ENCODE results near the gene BRINP3. TPM values are rescaled to one million over a fixed set of nuclear protein-coding genes. Genes with fewer than 3 reads are reported as not detected.

BRINP3 gene
- polyA plus RNA-seq, 1 donor from 2014 or later: 7.7 TPM

DNA sequence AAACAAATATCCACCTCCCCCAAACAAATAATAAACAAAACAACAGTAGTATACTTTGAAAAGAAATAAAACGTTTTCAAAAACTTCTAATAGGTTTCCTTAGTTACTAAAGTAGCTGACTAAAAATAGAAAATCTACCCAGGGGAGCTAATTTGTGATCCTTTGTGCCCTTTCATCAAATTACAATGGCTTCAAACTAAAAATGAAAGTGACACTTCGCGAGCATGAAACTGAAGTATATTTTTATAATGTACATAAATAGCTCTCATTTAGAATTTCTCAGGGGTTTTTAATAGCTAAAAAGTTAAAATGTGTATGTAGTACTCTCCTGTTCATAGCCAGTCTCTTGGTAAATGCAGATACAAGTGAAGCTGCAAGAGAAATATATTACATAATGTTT is 78.4 kb downstream of the BRINP3 start:
- H2AFZ ChIP-seq (ENCODE audit: low read depth, low read length): no peak overlapping the region

DNA sequence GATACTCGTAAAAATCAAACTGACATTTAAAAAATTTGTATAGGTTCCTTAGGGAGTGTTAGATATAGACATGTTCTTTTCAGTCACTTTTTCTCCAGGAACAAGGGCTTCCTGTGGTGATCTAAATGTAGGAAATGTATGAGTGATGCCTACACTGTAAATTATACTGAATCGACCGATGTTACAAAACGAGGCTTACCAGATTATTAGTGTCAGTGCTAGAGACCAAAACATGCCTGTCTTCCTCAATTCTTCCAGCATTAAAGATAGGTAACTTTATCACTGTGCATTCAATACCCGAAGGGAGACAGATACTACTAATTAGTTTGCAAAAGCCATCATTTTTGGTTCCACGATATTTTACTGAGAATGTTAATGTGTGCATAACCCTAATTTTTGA is 86.1 kb downstream of the BRINP3 start:
- no peaks in the 10 kb centered on the region for H3F3A ChIP-seq (ENCODE audit: insufficient read depth, low read length, poor library complexity, severe bottlenecking)
- no peaks in the 10 kb centered on the region for H3K27me3 ChIP-seq (ENCODE audit: insufficient read depth, low read depth, low read length)
- no peaks in the 10 kb centered on the region for H3K36me3 ChIP-seq (ENCODE audit: insufficient read depth, low read length)
- H3K27ac ChIP-seq (ENCODE audit: low read length): no peak overlapping the region
- no peaks in the 10 kb centered on the region for H3K9me3 ChIP-seq (ENCODE audit: low read length)
- H3K9ac ChIP-seq (ENCODE audit: low read length): no peak overlapping the region
- TF ChIP-seq EP300 (conservative IDR thresholded peaks at IDR 0.05; ENCODE audit: poor library complexity, severe bottlenecking) (peak; percentile 89), POLR2AphosphoS5 (IDR thresholded peaks at IDR 0.05) (peak; percentile 90), TAF1 (IDR thresholded peaks at IDR 0.05; ENCODE audit: low read depth) (no peak)
- TF ChIP-seq, protein P1, sequence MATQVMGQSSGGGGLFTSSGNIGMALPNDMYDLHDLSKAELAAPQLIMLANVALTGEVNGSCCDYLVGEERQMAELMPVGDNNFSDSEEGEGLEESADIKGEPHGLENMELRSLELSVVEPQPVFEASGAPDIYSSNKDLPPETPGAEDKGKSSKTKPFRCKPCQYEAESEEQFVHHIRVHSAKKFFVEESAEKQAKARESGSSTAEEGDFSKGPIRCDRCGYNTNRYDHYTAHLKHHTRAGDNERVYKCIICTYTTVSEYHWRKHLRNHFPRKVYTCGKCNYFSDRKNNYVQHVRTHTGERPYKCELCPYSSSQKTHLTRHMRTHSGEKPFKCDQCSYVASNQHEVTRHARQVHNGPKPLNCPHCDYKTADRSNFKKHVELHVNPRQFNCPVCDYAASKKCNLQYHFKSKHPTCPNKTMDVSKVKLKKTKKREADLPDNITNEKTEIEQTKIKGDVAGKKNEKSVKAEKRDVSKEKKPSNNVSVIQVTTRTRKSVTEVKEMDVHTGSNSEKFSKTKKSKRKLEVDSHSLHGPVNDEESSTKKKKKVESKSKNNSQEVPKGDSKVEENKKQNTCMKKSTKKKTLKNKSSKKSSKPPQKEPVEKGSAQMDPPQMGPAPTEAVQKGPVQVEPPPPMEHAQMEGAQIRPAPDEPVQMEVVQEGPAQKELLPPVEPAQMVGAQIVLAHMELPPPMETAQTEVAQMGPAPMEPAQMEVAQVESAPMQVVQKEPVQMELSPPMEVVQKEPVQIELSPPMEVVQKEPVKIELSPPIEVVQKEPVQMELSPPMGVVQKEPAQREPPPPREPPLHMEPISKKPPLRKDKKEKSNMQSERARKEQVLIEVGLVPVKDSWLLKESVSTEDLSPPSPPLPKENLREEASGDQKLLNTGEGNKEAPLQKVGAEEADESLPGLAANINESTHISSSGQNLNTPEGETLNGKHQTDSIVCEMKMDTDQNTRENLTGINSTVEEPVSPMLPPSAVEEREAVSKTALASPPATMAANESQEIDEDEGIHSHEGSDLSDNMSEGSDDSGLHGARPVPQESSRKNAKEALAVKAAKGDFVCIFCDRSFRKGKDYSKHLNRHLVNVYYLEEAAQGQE (IDR thresholded peaks at IDR 0.05; ENCODE audit: borderline replicate concordance): no peak
- TF ChIP-seq, protein P2, sequence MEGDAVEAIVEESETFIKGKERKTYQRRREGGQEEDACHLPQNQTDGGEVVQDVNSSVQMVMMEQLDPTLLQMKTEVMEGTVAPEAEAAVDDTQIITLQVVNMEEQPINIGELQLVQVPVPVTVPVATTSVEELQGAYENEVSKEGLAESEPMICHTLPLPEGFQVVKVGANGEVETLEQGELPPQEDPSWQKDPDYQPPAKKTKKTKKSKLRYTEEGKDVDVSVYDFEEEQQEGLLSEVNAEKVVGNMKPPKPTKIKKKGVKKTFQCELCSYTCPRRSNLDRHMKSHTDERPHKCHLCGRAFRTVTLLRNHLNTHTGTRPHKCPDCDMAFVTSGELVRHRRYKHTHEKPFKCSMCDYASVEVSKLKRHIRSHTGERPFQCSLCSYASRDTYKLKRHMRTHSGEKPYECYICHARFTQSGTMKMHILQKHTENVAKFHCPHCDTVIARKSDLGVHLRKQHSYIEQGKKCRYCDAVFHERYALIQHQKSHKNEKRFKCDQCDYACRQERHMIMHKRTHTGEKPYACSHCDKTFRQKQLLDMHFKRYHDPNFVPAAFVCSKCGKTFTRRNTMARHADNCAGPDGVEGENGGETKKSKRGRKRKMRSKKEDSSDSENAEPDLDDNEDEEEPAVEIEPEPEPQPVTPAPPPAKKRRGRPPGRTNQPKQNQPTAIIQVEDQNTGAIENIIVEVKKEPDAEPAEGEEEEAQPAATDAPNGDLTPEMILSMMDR (IDR thresholded peaks at IDR 0.05; ENCODE audit: poor library complexity, severe bottlenecking): no peak
- H2AFZ ChIP-seq (ENCODE audit: low read depth, low read length): no peak overlapping the region
- no peak overlapping the region for H3K4me2 ChIP-seq (ENCODE audit: low read length)
- no peaks in the 10 kb centered on the region for H3K9me2 ChIP-seq (ENCODE audit: insufficient read depth, low read length)
- no peak overlapping the region for H3K4me3 ChIP-seq (ENCODE audit: low read length)
- no peaks in the 10 kb centered on the region for H4K20me1 ChIP-seq (ENCODE audit: insufficient read depth)
- no peaks in the 10 kb centered on the region for H3K79me2 ChIP-seq (replicated peaks; ENCODE audit: insufficient read depth, low read length)

More for the DNA sequence above, 78.4 kb downstream of the BRINP3 start:
- Histone ChIP-seq H3K27ac (ENCODE audit: low read length) (no peak overlapping the region), H3K36me3 (ENCODE audit: insufficient read depth, low read length) (no peaks in the 10 kb centered on the region), H4K20me1 (ENCODE audit: insufficient read depth) (no peaks in the 10 kb centered on the region), H3K27me3 (ENCODE audit: insufficient read depth, low read depth, low read length) (no peaks in the 10 kb centered on the region), H3K4me2 (ENCODE audit: low read length) (no peak overlapping the region), H3K9ac (ENCODE audit: low read length) (no peak overlapping the region), H3K79me2 (replicated peaks; ENCODE audit: insufficient read depth, low read length) (no peaks in the 10 kb centered on the region), H3K9me3 (ENCODE audit: low read length) (no peaks in the 10 kb centered on the region), H3K4me3 (ENCODE audit: low read length) (no peak overlapping the region), H3F3A (ENCODE audit: insufficient read depth, low read length, poor library complexity, severe bottlenecking) (no peaks in the 10 kb centered on the region), H3K9me2 (ENCODE audit: insufficient read depth, low read length) (no peaks in the 10 kb centered on the region)
- TF ChIP-seq RAD21 (conservative IDR thresholded peaks at IDR 0.05) (no peak), TAF1 (IDR thresholded peaks at IDR 0.05; ENCODE audit: low read depth) (no peak), EZH2 (IDR thresholded peaks at IDR 0.05; ENCODE audit: borderline replicate concordance, insufficient read depth, low read length, poor library complexity, severe bottlenecking) (no peak), SMC3 (conservative IDR thresholded peaks at IDR 0.05; ENCODE audit: poor library complexity) (no peak), MXI1 (conservative IDR thresholded peaks at IDR 0.05; ENCODE audit: poor library complexity, severe bottlenecking) (no peak), POLR2AphosphoS5 (IDR thresholded peaks at IDR 0.05) (no peak), EP300 (conservative IDR thresholded peaks at IDR 0.05; ENCODE audit: poor library complexity, severe bottlenecking) (no peak)
- TF ChIP-seq, protein P1 (IDR thresholded peaks at IDR 0.05; ENCODE audit: borderline replicate concordance): no peak
- TF ChIP-seq, protein P2 (IDR thresholded peaks at IDR 0.05; ENCODE audit: poor library complexity, severe bottlenecking): no peak
